NCI-H510A (cell line): ENCODE results near the gene HTR4.

ENCODE experiments used
- DNase-seq: peaks from one replicate; lab custom pipeline; 2025; lab: John Stamatoyannopoulos, UW

The HTR4 gene

GRCh38 chr5:148663509-148663908 is 9.2 kb upstream of the HTR4 start:
- no peak for DNase-seq

DNA sequence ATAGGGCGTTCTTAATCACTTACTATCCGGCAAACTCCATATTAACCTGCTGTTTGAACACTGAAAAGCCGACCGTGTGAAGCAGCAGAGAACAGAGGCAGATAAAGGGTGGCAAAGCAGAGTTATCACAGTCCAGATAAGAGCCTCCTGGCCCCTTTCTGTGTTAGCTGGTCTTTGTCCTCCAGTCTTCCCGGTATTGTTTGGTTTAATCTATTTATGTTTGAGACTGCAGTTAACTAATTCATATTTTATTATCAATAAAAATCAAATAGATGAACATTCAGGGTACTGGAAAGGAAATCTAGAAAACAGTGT is 6.0 kb upstream of the HTR4 start:
- no peak for DNase-seq

DNA sequence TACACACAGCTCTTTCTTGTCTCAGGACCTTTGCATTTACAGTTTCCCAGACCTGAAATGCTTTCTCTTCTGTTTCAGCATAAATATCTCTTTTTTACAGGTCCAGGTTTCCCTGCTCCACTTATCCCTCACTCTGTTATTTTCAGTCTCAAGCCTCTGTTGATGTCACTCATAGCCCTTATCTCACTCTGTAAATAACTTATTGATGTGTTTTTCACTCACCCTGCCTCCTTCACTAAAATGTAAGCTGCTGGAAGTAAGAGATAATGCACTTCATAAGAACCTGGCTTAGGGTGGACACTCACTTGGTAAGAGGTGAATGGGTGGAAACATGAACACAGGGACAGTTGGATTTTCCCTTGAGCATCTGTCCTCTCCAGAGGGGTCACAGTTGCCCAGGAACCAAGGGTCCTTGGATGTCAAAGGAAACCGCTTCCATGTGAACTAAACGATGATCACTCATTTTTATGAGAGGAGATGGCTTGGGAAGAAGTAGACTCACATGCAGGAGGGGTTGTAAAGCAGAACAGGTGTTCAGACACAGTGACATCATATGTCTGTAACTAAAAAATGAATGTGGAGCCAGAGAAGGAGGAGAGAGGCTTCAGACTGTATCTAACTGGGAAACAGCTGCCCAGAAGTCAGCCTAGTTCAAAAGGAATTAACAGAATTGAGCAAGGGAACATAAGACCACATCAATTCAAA is 5.5 kb upstream of the HTR4 start:
- no peak for DNase-seq

DNA sequence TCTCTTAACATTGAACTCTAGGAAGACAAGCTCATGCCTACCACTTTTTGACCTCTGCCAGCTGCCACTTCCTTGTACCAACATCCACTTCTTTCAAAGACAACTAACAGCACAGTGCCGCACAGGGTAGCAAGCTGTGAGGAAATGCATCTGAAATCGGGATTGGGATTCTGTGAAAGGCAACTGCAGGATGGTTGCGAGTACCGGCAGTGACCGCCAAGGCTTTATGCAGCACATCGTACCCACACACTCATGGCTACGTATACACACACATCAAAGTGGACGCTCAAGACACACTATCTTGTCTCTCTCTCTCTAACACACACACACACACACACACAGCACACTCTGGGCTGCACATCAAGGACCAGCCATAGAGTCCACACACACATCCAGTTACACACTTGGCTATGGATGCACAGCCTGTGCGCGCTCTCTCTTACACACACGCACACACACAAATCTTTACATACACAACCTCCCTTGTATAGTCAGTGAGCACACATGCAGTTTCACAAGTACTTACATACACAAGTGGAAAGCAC is 964 bp downstream of the HTR4 start:
- no peak for DNase-seq

GRCh38 chr5:148651528-148651927 is 2.8 kb downstream of the HTR4 start:
- DNase-seq = no peak

GRCh38 chr5:148645527-148645926 is 8.8 kb downstream of the HTR4 start:
- no peak for DNase-seq

DNA sequence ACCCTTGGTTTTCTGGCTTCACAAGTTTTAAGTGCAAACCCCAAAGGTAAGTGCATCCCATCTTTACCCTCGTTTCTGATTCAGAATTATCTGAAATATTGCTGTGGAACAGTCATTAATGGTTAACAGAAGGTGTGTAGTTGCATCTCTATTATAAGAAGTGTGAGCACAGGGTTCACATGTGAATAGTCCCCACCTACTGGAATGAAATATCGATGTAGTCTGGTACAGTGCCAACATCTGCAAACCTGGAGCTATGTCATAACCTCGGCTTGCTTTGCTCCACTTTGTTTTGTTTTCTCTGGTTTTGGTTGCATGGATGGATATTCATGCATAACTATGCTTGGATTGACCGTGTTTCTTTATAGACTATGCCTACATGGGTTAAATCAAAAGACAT is 12.6 kb downstream of the HTR4 start:
- no peak for DNase-seq

GRCh38 chr5:148640471-148640870 is 13.9 kb downstream of the HTR4 start:
- no peak for DNase-seq

DNA sequence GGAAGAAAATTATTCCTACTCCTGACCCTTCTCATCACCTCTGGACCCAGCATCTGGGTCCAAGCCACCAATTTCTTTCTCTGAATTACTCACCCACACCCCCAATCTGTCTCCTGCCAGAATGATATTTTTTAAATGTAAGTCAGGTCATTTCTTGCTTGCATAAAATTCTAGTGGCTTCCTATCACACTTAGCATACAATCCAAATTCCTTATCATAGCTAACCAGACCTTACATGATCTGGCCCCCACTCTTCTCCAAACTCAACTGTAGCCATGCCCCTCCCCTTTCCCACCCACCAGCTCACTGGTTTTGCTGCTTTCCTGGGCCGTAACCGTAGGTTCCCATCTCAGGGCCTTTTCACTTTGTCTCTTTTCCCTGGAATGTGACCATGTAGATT is 15.2 kb downstream of the HTR4 start:
- DNase-seq = no peak

GRCh38 chr5:148636353-148636752 is 18.0 kb downstream of the HTR4 start:
- no peak for DNase-seq

DNA sequence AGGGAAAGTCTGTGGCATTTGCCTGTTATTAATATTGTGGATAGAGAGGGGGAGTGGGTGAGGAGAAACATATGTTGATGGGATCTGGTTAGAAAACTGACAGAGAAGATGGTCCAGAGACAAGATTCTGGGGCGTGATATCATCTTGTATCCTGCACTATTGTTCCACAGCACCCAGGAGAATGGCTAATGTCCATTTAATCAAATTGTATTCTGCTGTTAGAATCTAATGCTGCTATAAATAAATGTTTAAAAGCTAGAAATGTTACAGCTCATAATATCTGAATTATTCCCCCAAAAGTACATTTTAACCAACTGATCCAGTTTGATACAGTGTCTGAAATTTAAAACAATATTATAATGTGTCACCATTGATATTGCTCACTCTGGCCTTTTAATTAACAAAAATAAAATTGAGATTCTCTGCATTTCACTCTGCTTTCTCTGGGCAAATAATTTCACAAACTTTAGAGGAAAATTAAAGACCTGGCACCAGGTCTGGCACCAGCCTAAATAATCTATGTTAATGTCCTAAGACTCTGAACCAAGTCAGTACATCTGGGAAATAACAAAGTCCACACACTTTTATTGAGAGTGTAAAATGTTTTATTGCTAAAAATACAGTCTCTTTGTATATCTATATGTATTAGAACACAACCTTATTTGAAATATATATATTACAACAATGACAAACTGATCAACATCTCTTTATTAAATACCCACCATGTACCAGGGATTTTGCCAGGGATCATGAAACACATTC is 18.8 kb downstream of the HTR4 start:
- no peak for DNase-seq

GRCh38 chr5:148633067-148633377 is 21.3 kb downstream of the HTR4 start:
- DNase-seq = no peak

GRCh38 chr5:148632255-148633066 is 21.9 kb downstream of the HTR4 start:
- DNase-seq = no peak

DNA sequence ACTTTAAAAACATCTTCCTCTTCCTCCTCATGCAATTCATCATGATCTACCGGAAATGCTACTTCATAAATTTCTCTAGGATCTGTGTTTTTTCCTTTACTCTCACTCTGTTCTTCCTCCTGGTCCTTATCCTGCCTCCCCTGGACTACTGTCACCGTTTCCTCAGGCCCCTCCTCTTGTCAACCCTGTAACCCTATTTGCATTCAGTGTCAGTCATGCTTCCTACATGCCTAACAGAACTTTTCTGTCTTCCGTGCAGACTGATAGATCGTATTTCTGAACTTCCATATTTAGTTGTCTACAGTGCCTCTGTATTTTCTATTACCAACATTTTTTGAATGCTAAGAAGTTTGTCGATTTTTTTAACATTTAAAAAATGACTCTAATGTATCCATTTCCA is 27.3 kb downstream of the HTR4 start:
- DNase-seq = no peak

GRCh38 chr5:148626081-148626613 is 28.2 kb downstream of the HTR4 start:
- no peak for DNase-seq

GRCh38 chr5:148625250-148625649 is 29.1 kb downstream of the HTR4 start:
- no peak for DNase-seq

- no peak for DNase-seq
Observed at GRCh38 chr5:148623741-148624140, 30.6 kb downstream of the HTR4 start.

GRCh38 chr5:148623101-148623500 is 31.2 kb downstream of the HTR4 start:
- DNase-seq = no peak

- no peak for DNase-seq
Observed at GRCh38 chr5:148620696-148621095, 33.6 kb downstream of the HTR4 start.

DNA sequence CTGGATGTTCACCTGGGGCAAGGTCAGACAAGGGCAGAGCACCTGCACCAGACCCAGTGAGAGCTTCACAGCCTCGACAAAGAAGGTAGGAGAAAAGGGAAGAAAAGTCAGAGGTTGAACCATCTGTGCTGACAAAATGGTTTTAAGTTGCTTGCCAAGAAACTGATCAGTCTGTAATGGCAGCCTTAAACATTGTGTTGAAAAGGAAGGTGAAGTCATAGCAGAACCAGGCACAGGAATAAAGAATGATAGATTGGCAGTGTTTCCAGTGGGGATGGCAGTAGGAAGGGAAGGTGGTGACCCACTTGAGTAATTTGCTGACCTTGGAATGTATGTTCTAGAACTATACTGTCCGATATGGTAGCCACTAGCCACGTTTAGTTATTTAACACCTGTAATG is 34.2 kb downstream of the HTR4 start:
- DNase-seq = no peak

- DNase-seq = no peak
Observed at GRCh38 chr5:148619484-148619883, 34.8 kb downstream of the HTR4 start.

DNA sequence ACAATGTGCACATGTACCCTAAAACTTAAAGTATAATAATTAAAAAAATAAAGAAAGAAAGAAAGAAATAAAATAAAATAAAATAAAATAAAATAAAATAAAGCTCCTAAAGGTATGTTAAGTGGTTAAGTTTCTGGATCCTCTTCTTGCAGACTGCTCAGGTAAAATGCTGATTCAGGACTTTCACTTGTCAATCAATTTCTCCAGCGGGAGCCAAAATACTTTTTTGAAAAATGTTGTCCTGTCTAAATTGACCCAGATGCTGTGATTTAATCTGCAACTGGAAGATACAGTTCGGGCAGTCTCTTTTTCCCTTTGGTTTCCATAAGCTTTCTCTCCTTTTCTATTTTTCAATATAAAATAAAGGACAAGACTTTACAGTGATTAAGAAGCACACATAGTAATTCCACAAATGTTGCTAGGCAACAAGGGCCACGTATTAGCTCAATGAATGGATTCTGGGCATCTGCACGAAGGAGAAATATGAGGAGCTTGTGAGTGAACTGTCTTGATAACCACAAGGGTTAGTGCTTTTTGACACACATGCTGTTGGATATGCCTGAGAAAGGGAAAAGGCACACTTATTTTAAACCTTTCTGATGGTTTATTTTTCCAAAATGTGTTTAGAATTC is 38.6 kb downstream of the HTR4 start:
- DNase-seq = no peak
